SH-SY5Y (cell line): Measurements from ENCODE around the gene CNTN5.

Source experiments
- GATA2 ChIP-seq: IDR thresholded peaks from 2 replicates; pipeline ENCODE4 v1.6.1; 2011; ENCODE audit warnings: mild to moderate bottlenecking, low read depth, low read length
- GATA3 ChIP-seq: IDR thresholded peaks from 2 replicates; pipeline ENCODE4 v1.6.1; 2011; ENCODE audit warnings: low read depth, mild to moderate bottlenecking, low read length, moderate library complexity

- no peak for TF ChIP-seq GATA3
- no peak for TF ChIP-seq GATA2
Measured at GRCh38 chr11:99260696-99261095, 239.9 kb downstream of the CNTN5 start.
